ENCODE results near the gene DDX59. TPM values are rescaled to one million over a fixed set of nuclear protein-coding genes. Genes with fewer than 3 reads are reported as not detected.

The DDX59 gene
- polyA plus RNA-seq, 1 of the 3 experiments (the other 2 are of a cell fraction): 8.9 TPM

GRCh38 chr1:200684015-200684414 is 14.3 kb upstream of the DDX59 start:
- Histone ChIP-seq H3F3A (replicated peaks; ENCODE audit: insufficient read depth) (no peaks in the 10 kb centered on the region), H3K9me2 (no peaks in the 10 kb centered on the region), H3K9ac (no peak overlapping the region), H3K4me1 (ENCODE audit: control insufficient read depth in 1 of 2, insufficient read depth in 2 of 2, low read depth in 1 of 2, low read length in 1 of 2) (no peaks in the 10 kb centered on the region), H2AFZ (ENCODE audit: low read depth) (no peak overlapping the region), H3K9me3 (no peaks in the 10 kb centered on the region), H3K79me2 (ENCODE audit: insufficient read depth) (no peaks in the 10 kb centered on the region), H3K36me3 (replicated peaks in 1 of 2; ENCODE audit: control insufficient read depth in 1 of 2, insufficient read depth in 2 of 2, low read length in 1 of 2) (no peaks in the 10 kb centered on the region), H4K20me1 (ENCODE audit: insufficient read depth) (no peaks in the 10 kb centered on the region), H3K27ac (ENCODE audit: low read depth in 2 of 2, low read length in 1 of 2) (no peak overlapping the region), H3K4me3 (ENCODE audit: low read depth in 2 of 2, low read length in 1 of 2) (no peak overlapping the region), H3K4me2 (no peak overlapping the region), H3K27me3 (ENCODE audit: insufficient read depth) (no peaks in the 10 kb centered on the region)
- POLR2A ChIA-PET: no interaction called here
- DNase-seq: no peak
- CTCF ChIA-PET: no interaction called here
- no peak for TF ChIP-seq FOXJ3 (CRISPR knock-in tag; IDR thresholded peaks at IDR 0.05)
- TF ChIP-seq JUND (IDR thresholded peaks at IDR 0.05): no peak
- TF ChIP-seq FOSL2 (IDR thresholded peaks at IDR 0.05; ENCODE audit: borderline replicate concordance, low read depth): no peak
- TF ChIP-seq MXI1 (IDR thresholded peaks at IDR 0.05; ENCODE audit: low read depth, low read length): no peak
- no peak for TF ChIP-seq SMC3 (IDR thresholded peaks at IDR 0.05; ENCODE audit: low read depth, low read length)
- WGBS (ENCODE audit: low lambda C conversion rate): 49% methylated on average over 4 of the region's 4 CpGs

GRCh38 chr1:200683298-200683697 is 13.6 kb upstream of the DDX59 start:
- WGBS (ENCODE audit: low lambda C conversion rate): 10% methylated on average over 1 of the region's 1 CpG
- no peaks in the 10 kb centered on the region for H3K9me2 ChIP-seq
- no peaks in the 10 kb centered on the region for H4K20me1 ChIP-seq (ENCODE audit: insufficient read depth)
- no peaks in the 10 kb centered on the region for H3K79me2 ChIP-seq (ENCODE audit: insufficient read depth)
- DNase-seq: no peak
- TF ChIP-seq POLR2AphosphoS5 (IDR thresholded peaks at IDR 0.05; ENCODE audit: low read depth, low read length) (no peak), CTCF (IDR thresholded peaks at IDR 0.05) (no peak), USF1 (IDR thresholded peaks at IDR 0.05; ENCODE audit: borderline replicate concordance, low read depth) (no peak), MXI1 (IDR thresholded peaks at IDR 0.05; ENCODE audit: low read depth, low read length) (no peak), SIN3A (IDR thresholded peaks at IDR 0.05; ENCODE audit: borderline replicate concordance, low read depth, low read length) (no peak), CHD2 (IDR thresholded peaks at IDR 0.05; ENCODE audit: low read length, partially characterized antibody) (no peak), RFX5 (IDR thresholded peaks at IDR 0.05; ENCODE audit: low read length) (no peak), FOXJ3 (CRISPR knock-in tag; IDR thresholded peaks at IDR 0.05) (no peak), YY1 (IDR thresholded peaks at IDR 0.05; ENCODE audit: low read depth) (no peak), FOXM1 (IDR thresholded peaks at IDR 0.05; ENCODE audit: low read depth) (no peak), IRF3 (IDR thresholded peaks at IDR 0.05; ENCODE audit: low read depth, low read length) (no peak), MAX (IDR thresholded peaks at IDR 0.05; ENCODE audit: low read depth) (no peak), ELF1 (IDR thresholded peaks at IDR 0.05) (no peak), TEAD4 (IDR thresholded peaks at IDR 0.05; ENCODE audit: borderline replicate concordance, insufficient read depth) (no peak), RAD21 (IDR thresholded peaks at IDR 0.05; ENCODE audit: low read length) (no peak), TCF12 (IDR thresholded peaks at IDR 0.05) (no peak)
- H3K4me3 ChIP-seq (ENCODE audit: low read depth in 2 of 2, low read length in 1 of 2): no peak overlapping the region
- no peaks in the 10 kb centered on the region for H3F3A ChIP-seq (replicated peaks; ENCODE audit: insufficient read depth)
- no peaks in the 10 kb centered on the region for H3K27me3 ChIP-seq (ENCODE audit: insufficient read depth)
- H3K27ac ChIP-seq (ENCODE audit: low read depth in 2 of 2, low read length in 1 of 2): no peak overlapping the region
- CTCF ChIA-PET: no interaction called here
- no peaks in the 10 kb centered on the region for H3K4me1 ChIP-seq (ENCODE audit: control insufficient read depth in 1 of 2, insufficient read depth in 2 of 2, low read depth in 1 of 2, low read length in 1 of 2)
- H3K4me2 ChIP-seq: no peak overlapping the region
- no peaks in the 10 kb centered on the region for H3K9me3 ChIP-seq
- POLR2A ChIA-PET: no interaction called here
- H3K9ac ChIP-seq: no peak overlapping the region
- H3K36me3 ChIP-seq (replicated peaks in 1 of 2; ENCODE audit: control insufficient read depth in 1 of 2, insufficient read depth in 2 of 2, low read length in 1 of 2): no peaks in the 10 kb centered on the region
- H2AFZ ChIP-seq (ENCODE audit: low read depth): no peak overlapping the region
